ENCODE measurements around the gene TUBGCP6. TPM values are rescaled to one million over a fixed set of nuclear protein-coding genes. Genes with fewer than 3 reads are reported as not detected.

Gene TUBGCP6
- total RNA-seq, 1 experiment from 2014 or later = 6.7 TPM

DNA sequence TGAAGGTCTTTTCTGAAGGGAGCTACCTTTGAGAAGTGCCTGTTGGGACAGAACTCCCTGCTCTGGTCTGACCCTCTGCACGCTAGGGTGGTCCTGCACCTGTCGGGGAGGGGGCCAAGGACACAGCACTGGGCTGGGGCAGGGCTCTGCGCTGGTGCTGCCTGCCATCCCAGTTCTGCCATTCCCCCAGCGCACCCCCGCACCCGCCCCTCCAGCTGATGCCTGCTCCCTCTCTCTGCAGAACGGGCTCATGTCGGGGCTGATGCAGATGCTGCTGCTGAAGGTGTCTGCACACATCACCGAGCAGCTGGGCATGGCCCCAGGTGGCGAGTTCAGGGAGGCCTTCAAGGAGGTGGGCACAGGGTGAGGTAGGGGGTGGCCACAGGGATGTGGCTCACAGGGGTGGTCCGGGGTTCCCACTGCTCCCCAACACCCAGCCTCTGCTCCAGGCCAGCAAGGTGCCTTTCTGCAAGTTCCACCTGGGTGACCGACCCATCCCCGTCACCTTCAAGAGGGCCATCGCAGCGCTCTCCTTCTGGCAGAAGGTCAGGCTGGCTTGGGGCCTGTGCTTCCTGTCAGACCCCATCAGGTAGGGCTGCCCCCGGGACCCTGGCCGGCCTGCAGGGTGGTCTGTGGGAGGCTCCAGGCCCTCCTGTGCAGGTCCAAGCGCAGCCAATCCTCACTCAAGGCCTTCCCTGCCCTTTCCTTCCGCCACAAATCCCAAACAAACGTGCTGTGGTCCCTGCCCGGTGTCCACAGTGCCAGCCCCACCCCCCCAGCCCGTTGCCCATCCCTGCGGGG lies 47.6 kb downstream of the TUBGCP6 start:
- DNase-seq (ENCODE audit: low read depth) = no peak

DNA sequence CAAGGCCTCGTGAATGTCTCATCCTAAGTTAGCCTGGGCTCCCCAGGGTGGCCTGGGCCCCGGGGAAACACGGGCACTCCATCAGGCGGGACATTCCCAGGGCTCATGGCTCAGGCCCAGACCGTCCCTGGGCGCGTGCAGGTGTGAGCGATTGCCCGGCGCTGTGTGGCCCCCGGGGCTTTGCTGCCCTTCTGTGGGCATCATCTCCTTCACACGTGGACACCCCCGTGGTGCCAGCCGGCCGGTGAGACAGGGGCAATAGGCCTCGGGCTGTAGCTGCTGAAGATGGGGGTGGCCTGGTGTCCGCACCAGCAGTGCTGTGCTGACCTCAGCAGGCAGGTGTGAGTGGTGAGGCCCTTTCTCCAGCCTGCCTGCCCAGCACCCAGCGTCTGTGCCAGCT lies 48.6 kb downstream of the TUBGCP6 start:
- DNase-seq (ENCODE audit: low read depth) = no peak

DNA sequence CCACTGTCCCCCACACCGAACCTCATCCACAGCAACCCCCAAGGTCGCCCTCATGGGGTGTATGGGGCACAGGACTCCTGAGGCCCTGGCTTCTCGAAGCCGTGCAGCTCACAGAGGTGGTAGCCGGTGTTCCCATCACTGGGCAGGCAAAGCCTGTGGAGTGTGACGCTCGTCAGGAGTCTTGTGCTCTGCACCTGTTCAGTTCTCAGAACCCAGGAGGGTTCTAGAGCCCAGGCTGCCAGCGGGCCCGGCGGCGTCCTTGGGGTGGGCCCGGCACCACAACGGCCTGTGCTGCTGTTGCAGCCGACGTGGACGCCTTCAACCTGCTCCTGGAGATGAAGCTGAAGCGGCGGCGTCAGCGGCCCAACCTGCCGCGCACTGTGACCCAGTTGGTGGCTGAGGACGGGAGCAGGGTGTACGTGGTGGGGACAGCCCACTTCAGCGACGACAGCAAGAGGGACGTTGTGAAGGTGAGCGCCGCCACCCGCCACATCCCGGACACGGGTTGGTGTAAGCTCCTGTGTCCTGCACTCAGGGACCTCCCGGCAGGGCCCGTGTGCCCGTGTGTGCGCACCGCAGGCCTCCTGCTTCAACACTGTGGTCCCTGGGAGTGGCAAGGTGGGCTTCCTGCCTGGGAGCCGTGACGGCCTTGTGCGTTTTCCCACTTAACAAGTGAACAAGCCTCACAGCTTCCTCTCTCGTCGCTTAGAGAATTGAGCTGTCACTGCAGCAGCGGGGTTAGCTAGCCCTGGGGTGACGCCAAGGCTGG lies 50.6 kb downstream of the TUBGCP6 start:
- no peak for DNase-seq (ENCODE audit: low read depth)

DNA sequence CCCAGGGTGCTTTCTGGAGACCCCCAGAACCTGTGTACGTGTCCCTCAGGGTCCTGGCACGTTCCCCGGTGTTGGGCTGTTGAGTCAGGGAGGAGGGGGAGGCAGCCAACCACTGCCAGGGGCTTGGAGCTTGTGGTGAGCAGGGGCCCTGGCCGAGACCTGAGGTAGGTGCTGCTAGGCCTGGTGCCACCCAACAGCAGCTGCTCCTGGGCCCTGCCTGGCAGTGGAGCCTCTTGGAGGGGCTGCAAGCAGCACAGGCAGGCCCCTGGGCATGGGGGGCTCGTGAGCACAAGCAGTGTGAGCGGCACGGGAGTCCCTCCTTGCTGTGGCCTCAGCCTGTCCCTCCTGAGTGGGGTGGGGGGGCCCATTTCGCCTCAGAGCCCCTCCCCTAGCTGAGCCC lies 51.2 kb downstream of the TUBGCP6 start:
- no peak for DNase-seq (ENCODE audit: low read depth)

DNA sequence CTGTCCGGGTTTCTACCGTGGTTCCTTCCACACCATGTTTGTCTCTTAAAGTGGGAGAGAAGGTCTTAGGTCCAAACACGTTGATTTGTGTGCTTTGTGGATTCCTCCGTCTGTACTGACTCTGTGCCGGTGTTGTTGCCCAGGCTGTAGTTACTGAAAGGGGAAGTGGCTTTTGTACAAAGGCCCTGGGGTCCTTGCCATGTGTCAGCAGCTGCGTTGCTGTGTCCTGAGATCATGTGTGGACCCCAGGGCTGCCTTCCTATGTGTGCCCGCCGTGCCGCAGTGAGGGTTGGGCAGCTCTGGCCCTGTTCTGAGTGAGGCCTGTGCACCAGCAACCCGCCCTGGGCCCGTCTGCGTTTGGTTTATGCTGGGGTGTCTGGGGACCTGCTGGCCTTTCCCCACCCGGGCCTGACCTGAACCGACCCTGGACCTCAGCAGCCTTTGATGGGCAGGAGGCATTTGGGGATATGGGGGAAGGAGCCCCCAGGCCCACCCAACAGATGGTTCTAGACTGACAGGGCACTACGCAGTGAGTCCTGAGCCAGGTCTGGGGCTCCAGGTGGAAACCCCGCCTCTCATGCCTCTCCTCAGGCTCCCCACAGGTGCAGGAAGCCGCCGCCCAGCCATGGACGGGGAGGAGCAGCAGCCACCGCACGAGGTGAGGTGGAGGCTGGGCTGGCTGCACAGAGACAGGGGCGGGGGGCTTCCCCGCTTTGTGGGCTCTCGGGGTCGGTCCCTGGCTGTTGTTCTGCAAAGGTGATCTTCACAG lies 52.2 kb downstream of the TUBGCP6 start:
- no peak for DNase-seq (ENCODE audit: low read depth)

DNA sequence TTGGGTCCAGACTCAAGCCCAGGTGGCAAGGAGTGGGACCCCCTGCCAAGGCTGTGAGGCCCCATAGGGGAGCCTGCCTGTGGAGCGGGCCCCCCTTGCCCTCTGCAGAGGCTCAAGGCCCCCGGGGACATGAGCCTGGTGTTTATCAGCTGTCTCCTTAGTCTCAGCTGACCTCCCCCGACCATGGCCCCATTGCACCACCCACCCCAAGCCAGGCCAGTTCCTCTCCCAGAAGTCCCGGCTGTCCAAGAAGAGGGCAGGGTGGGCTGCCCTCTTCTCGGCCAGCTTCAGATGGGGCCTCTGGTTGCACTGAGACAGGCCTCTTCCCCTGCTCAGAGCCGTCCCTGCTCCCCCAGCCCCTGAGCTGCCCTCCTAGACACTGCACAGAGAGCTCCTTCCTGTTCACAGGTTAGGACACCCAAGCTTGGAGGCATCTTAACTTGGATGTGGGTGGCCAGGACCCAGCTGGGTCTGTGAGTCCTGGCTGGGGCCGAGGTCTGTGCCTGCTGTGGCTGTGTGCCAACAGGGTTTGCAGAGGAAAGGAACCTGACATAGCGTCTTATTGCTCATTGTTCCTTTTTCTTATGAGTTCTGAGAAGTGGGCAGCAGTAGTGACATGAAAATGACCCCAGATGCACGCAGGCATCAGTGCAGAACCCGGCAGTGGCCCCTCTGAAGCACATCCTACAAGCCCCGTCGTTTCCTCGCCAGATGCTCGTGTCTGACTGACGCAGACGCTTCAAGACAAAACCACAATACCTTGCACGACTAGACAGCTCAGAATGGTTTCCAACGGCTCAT lies 53.7 kb downstream of the TUBGCP6 start:
- no peak for DNase-seq (ENCODE audit: low read depth)

DNA sequence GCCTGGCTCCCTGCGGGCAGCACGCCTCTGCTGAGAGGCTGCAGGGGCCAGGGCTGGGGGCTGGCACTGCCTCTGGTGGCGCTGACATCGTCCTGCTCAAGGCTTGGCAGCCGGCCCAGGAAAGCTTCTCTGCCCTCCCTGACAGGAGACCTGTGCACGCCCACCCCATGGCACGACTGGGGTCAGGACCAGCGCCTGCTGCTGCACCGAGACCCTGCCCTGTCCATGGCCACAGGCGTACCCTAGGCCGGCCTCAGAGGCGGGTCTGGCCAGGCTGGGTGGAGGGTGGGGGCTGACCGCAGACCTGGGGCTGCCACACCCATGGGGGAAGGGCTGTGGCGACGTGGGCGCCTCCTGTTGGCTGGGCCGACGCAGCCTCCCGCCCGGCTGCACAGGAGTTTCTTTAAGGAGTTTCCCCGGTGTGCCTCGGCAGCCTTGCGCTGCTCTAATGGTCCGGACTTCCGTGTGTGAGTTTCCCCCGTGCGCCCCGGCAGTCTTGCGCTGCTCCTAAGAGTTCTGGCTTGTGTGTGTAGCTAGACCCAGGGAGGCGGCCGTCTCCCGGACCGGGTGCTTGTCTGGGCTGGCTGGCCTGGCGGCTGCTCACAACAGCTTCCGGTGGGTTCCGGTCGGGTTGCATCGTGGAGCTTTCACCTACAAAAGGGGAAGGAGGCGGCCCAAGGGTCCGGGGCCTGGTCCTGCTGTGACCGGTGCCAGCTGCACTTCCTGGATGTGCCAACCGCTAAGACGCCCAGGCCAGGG lies 54.5 kb downstream of the TUBGCP6 start:
- no peak for DNase-seq (ENCODE audit: low read depth)

DNA sequence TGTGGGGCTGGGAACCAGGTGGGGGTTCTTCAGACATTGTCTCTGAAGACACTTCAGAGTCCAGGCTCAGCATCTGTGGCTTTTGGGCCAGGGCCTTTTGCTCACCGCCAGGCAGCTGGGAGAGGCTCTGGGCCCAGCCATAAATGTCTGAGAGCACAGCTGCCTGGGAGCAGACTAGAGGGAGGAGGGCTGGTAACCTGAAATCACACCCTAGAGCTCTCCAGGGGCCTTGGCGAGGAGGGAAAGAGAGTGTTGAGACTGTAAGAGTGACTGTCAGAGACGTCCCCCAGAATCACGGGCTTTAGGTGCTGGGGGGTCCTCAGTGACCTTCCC lies 55.0 kb downstream of the TUBGCP6 start:
- no peak for DNase-seq (ENCODE audit: low read depth)

DNA sequence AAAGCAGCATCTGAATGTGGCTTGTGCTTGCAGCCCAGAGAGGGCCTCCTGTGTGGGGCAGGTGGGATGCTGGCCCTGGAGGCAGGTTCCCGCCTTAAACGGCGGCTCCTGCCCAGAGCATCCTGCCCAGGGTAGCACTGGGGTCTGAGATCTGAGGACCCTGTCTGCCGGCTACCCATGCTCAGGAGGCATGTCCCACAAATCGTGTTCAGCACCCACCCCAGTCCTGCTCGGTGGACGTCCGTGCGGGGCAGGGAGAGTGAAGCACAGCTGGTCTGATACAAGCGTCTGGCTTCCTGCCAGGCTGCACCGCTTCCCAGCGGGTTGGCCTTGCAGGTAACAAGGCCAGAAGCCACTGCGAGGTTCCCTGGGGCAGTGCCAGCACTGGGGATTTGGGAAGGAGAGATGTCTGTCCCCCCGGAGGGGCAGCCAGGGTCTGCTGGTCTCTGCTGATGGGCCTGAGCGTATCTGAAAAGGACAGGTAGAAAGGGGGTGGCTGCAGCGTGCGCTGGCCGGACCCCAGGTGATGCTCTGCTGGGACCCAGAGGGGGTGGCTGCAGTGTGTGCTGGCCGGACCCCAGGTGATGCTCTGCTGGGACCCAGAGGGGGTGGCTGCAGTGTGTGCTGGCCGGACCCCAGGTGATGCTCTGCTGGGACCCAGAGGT lies 55.5 kb downstream of the TUBGCP6 start:
- no peak for DNase-seq (ENCODE audit: low read depth)

DNA sequence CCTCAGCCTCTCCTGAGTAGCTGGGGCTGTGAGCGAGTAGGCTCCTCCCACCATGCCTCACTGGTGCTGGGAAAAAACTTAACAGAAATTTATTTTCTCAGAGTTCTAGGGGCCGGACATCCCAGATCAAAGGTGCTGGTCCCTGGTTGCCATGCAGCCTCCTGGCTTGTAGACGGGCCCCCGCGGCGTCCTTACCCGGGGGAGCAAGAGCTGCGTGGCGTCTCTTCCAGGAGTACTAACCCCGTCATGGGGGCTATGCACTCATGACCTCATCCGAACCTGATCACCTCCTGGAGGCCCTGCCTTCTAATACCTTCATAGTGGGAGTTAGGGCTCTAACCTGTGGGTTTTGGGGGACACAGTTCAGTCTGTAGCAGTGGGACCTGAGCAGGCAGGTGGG lies 56.5 kb downstream of the TUBGCP6 start:
- DNase-seq (ENCODE audit: low read depth) = no peak

DNA sequence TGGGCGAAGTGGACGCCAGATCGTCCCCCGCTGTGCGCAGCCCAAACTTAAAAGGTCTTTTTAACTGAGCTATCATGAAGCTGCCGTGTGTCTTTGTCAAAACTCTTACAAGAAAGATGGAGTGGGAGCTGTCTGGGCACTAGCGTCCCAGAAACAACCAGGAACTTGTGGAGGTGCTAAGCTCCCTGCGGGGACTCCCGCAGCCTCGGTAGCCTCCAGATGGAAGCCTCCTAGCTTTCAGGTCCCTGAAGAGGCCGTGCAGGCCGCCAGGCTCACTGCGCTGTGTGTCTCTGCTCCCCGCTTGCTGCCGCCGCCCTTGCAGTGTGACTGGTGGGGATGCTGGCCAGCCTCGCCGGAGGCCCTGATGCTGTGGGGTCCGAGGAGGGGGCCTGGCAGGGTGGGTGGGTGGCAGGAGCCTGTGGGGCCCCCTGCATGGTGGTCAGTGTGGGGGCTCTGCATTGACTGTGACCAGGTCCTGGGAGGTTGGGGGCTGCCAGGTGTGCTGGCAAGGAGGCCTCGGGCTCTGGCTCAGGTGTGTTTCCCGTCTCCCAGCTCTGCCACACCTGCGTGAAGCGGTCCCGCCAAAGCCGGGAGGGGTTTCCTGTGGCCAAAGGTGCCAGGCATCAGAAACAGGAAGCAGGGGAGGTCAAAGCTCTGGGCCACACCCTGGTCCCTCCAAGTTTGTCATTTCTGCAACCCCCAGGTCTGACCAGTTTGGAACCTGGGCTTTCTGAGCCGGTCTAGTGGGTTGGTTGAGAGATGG lies 57.9 kb downstream of the TUBGCP6 start:
- no peak for DNase-seq (ENCODE audit: low read depth)

DNA sequence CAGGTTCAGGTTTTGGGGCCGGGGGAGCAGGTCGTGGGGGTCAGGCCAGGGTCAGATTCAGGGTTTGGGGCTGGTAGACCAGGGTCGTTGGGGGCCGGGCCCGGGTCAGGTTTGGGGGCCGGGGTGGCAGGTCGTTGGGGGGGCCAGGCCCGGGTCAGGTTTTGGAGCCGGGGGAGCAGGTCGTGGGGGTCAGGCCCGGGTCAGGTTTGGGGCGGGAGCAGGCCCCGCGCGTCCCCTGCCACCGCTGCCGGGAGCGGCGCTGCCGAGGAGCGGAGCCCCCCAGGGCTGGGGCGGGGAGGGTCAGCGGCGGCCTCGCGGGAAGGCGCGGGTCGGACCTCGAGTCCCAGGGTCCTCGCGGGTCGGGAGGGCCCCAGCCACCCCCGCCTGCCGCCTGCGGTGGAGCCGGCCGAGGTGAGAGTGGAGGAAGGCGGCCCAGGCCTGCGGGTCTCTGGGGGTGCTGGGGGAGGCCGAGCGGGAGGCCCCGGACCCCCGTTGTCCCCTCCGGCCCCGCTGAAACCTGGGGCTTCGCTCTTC lies 58.6 kb downstream of the TUBGCP6 start:
- no peak for DNase-seq (ENCODE audit: low read depth)

DNA sequence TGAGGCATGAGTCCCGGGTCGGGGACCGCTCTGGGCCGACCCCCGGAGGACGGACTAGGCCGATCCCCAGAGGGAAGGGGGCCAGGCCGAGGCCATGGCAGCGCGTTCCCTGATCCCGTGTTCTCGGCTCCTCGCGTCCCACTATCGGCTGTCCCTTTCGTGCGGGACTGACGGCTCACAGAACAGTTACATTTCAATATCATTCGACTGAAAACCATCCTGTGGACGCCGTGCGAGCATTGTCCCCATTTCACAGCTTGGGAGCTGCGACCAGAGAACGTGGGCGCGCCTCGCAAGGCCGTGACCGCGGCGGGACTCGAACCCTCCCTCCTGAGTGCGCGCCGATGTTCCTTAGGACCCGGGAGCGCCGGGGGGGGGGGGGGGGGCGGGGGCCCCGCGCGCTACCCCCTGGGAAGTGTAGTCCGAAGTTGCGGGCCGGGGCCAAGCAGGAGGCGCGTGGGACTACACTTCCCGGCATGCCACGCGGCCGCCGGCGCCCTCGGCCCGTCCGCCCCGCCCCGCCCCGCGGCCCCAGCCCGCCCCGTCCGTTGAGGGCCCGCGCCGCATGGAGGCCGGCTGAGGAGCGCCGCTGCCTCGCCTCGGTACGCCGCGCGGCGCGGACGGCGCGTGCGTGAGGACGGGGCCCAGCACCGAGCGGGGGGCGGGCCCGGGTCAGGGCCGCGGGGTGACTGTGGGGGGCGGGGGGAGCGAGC lies 59.3 kb downstream of the TUBGCP6 start, which contains the start of gene TRABD:
Gene TRABD, plus strand, starts transcription at position 539 of the 713 bp plus-strand sequence. CDS start 7,148 bp downstream, outside the sequence.
- DNase-seq (ENCODE audit: low read depth) = peak; percentile 82

DNA sequence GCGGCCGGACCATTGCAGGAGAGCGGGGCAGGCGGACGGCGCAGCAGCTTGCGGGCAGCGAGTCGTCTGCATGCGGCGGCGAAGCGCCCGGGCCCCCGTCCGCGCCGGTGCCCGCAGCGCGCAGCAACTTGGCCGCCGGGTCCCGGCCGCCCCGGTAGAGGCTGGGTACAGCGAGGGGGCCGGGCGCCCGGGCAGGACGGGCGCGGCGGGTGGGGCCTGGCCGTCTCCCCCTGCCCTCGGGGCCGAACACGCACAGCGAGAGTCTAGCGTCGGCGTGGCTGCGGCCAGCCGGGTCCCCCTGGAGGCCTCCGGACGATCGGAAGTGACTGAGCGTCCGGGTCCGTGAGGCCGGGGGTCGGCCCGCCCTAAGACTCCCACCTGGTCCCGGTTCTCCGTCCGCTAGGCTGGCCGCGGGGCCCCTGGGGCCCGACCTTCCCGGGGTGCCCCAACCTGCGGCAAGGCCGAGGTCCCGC lies 59.9 kb downstream of the TUBGCP6 start:
- DNase-seq (ENCODE audit: low read depth) = no peak

DNA sequence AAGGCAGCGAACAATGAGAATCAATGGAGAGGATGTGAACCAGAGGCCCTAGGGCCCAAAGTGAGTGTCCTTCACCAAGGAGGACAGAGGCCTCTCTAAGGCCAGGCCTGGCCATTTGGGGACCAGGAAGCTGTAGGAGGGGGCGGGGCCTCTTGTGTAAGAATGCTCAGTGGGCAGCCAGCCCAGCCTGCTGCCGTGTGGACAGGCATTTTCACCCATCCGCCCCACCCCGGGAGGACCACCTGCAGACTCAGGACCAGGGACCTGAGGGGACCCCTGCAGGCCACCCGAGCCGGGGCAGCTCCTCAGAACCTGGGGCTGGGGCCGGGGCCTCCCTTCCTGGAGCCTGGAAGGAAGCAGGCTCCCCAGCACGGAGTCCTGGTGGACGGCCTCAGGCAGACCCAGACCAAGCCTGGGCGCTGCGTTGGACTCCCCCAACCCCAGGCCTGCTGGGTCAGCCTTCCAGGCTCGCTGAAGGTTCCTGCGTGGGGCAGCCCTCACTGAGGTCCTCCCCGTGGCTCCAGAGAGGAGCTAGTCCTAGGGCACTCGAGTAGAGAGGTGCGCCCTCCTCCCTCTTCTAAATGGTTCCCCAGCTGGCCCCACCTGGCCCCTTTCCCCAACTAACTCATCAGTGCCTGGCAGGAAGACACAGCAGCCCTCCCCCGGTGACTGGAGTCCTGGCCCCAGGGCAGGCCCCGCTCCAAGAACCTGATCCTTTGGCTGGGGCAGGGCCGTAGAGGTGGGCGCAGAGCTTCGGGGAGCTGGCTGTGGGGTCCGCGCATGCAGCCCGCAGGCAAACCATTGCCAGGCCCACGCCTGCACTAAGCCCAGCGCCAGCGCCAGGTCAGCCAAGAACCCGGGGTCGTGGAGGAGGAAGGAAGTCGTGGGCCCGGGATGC lies 60.6 kb downstream of the TUBGCP6 start:
- DNase-seq (ENCODE audit: low read depth) = peak; percentile 61

DNA sequence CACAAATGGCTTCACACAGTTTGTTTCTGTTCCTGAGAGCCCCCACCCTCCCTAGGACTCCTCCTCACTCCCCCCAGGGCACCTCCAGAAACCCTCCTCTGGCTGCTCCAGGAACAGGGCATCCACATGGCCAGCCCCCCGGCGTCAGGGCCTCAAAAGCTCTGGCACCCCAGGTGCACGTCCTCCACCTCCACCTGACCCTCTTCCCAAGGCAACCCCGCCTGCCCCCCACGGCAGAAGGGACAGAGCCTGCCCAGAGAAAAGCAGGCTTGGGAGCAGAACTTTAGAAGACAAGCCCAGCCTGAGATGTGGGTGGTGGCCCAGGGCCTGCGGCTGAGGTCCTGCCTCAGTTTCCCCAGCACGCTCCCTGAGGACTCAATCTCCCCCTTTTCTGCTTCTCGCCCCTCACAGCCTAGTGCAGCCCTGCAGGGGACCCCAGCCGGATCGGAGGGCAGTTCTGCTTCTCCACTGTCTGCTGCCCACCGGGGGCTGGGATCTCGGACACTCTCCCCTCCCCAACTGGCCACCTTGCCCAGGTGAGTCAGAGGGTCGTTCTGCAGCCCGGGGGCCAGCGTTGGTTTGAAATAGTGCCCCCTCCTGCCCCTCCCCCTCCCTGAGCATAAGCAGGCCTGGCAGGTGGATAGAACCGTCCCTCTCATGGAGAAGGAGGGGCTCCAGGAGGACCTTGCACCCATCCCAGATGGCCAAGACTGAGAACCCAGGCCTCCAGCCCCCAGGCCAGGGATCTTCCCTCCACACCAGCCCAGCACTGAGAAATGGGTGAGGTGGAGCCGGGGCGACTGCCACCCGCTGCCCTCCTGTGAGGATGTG lies 61.5 kb downstream of the TUBGCP6 start:
- no peak for DNase-seq (ENCODE audit: low read depth)

All from RPMI7951 (cell line).